HuH-7.5 (cell line): ENCODE results near the gene FBXL20.
A peak's percentile ranks its signal among the peaks of the same experiment; 100 is the strongest.
"Not testable (repeated sequence)": the region's sequence is repeated elsewhere in the genome, so short reads cannot be mapped to it uniquely, and the experiment has no call there.

Experiments
- DNase-seq: peaks from one replicate; pipeline ENCODE4 v3.0.0; 2011; ENCODE audit warnings: low spot score

Gene FBXL20

GRCh38 chr17:39401412-39402243 lies at the start of gene FBXL20:
FBXL20 (minus strand) TSS chr17:39401626; CDS start chr17:39401402, 224 bp downstream.
- peak; percentile 93 for DNase-seq

GRCh38 chr17:39450847-39451581 lies 49.6 kb upstream of the FBXL20 start, which contains the start of gene MED1:
MED1 (minus strand) TSS chr17:39451263; CDS start chr17:39451062, 201 bp downstream.
- DNase-seq, result peak; percentile 72

GRCh38 chr17:39450051-39450450 lies 48.6 kb upstream of the FBXL20 start:
- no peak for DNase-seq

GRCh38 chr17:39447561-39447960 lies 46.1 kb upstream of the FBXL20 start:
- no peak for DNase-seq

- DNase-seq, result no peak
Observed at GRCh38 chr17:39443326-39443725, 41.9 kb upstream of the FBXL20 start.

- not testable (repeated sequence) for DNase-seq
Observed at GRCh38 chr17:39439868-39440267, 38.4 kb upstream of the FBXL20 start.

GRCh38 chr17:39429600-39429999 lies 28.2 kb upstream of the FBXL20 start:
- DNase-seq, result no peak

- no peak for DNase-seq
Observed at GRCh38 chr17:39416141-39416540, 14.7 kb upstream of the FBXL20 start.

GRCh38 chr17:39410279-39410678 lies 8.9 kb upstream of the FBXL20 start:
- no peak for DNase-seq

- no peak for DNase-seq
Observed at GRCh38 chr17:39408360-39408759, 6.9 kb upstream of the FBXL20 start.

GRCh38 chr17:39406951-39407350 lies 5.5 kb upstream of the FBXL20 start:
- DNase-seq, result no peak

- DNase-seq, result no peak
Observed at GRCh38 chr17:39405436-39405835, 4.0 kb upstream of the FBXL20 start.

GRCh38 chr17:39404542-39405378 lies 3.3 kb upstream of the FBXL20 start:
- no peak for DNase-seq

GRCh38 chr17:39402890-39403605 lies 1.6 kb upstream of the FBXL20 start:
- no peak for DNase-seq

GRCh38 chr17:39402244-39402889 lies 941 bp upstream of the FBXL20 start:
- peak; percentile 78 for DNase-seq

- DNase-seq, result peak; percentile 10
Observed at GRCh38 chr17:39400547-39401411, 647 bp downstream of the FBXL20 start.

- no peak for DNase-seq
Observed at GRCh38 chr17:39399791-39400190, 1.6 kb downstream of the FBXL20 start.

- no peak for DNase-seq
Observed at GRCh38 chr17:39393736-39394135, 7.7 kb downstream of the FBXL20 start.

- no peak for DNase-seq
Observed at GRCh38 chr17:39391448-39391847, 10.0 kb downstream of the FBXL20 start.

- no peak for DNase-seq
Observed at GRCh38 chr17:39385040-39385439, 16.4 kb downstream of the FBXL20 start.
